HG02938 (cell line): ENCODE data around the gene PLCB1.
A peak's percentile ranks its signal among the peaks of the same experiment; 100 is the strongest.

ENCODE experiments used
- ATAC-seq: cut with Tn5 transposase; IDR thresholded peaks from one replicate; pipeline ENCODE4 v1.9.1; 2021; ENCODE audit warnings: mild to moderate bottlenecking, moderate library complexity; ENCODE audit not compliant: unreplicated experiment

Gene PLCB1

GRCh38 chr20:8292793-8293192, 160.7 kb downstream of the PLCB1 start:
- ATAC-seq: no peak

- ATAC-seq: no peak
Observed at GRCh38 chr20:8293750-8294149, 161.7 kb downstream of the PLCB1 start.

DNA sequence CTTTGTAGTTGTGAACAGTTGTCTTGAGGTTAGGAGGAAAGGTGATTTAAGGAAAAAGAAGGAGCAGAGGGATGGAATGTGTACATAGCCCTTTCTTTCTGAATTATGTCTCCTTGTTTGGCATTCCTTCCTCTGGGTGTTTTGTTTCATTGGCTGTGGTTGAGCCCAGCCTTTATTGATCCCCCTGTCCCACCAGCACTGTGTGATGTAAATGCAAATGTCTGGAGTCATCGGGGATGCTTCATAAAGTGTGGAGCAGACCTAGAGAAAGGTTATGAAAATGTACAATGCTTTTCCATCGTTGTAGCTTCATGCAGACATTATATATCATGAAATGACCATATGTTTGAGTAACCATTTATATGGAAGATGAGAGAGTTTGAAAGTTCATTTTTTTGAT, 164.5 kb downstream of the PLCB1 start:
- ATAC-seq: no peak

DNA sequence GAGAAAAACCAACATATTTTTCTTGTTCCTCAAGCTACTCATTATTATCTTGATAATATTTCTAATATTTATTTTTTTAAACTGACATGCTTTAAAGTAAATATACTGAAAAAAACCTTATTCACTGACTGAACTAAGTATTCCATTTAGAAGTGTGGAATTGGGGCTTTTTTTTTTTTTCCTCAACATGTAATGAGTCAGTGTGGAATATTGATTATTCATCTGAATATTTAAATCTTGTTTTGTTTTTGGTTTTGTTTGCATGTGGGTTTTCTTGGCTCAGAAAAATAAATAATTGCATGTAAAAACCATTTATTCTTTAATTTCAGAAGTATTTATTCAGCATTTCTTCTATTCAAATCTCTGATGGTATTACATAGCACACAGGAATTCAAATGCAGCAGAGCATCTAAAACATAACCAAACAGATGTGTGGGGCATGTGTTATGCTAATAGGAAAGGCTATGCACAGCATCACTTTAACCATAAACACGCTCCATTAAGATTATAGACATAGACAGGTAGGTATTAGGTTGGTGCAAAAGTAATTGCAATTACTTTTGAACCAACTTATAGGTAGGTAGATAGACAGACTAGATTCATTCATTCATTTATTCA, 166.5 kb downstream of the PLCB1 start:
- no peak for ATAC-seq

- ATAC-seq: no peak
Observed at GRCh38 chr20:8299921-8300320, 167.9 kb downstream of the PLCB1 start.

GRCh38 chr20:8301655-8302054, 169.6 kb downstream of the PLCB1 start:
- ATAC-seq: no peak

GRCh38 chr20:8303651-8304050, 171.6 kb downstream of the PLCB1 start:
- ATAC-seq: no peak

- no peak for ATAC-seq
Observed at GRCh38 chr20:8304124-8304816, 172.2 kb downstream of the PLCB1 start.

GRCh38 chr20:8305449-8305978, 173.4 kb downstream of the PLCB1 start:
- ATAC-seq: peak; percentile 95

DNA sequence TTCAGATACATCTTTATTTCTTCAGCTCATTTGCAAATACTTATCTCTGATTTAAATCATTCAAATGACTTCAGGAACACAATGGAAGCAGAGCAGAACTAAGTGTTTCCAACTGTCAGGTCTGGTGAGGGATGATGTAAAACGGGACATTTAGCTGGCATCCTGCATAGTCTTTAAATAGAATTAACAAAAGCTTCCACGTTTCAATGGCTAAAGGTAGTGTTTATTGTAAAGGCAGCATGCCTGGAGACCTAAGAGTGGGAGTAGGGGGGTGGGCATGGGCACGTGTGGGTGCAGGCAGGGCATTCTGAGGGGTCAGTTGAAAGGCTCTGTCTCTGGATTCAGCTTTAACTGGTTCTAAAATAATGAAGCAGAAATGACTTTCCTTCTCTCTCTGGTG, 174.9 kb downstream of the PLCB1 start:
- ATAC-seq: no peak

GRCh38 chr20:8309634-8310033, 177.6 kb downstream of the PLCB1 start:
- no peak for ATAC-seq

DNA sequence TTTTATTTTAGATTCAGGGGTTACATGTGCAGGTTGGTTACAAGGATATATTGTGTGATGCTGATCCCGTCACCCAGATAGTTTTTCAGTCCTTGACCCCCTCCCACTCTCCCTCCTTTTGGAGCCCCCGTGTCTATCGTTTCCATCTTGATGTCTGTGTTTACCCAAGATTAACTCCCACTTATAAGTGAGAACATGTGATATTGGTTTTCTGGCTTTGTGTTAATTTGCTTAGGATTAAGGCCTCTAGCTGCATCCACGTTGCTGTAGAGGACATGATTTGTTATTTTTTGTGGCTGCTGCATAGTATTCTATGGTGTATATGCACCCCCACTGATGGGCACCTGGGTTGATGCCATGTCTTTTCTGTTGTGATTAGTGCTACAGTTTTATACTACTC, 178.6 kb downstream of the PLCB1 start:
- ATAC-seq: no peak

DNA sequence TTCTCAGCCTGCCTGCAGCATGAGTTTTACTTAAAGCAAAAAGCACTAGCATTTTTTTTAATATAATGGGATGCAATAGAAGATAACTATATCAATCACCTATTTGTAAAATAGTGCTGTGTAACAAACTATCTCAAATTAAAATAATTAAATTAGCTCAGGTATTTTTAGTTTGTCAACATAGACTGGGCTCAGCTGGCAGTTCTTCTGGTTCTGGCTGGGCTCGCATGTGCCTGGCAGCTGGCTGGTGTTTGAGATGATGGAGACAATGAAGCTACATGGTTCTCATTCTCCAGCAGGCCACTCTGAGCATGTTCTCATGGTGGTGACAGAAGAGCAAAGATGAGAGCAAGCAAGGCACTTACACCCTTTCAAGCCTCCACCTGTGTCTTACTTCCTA, 181.0 kb downstream of the PLCB1 start:
- no peak for ATAC-seq

GRCh38 chr20:8315639-8316573, 183.8 kb downstream of the PLCB1 start:
- no peak for ATAC-seq

DNA sequence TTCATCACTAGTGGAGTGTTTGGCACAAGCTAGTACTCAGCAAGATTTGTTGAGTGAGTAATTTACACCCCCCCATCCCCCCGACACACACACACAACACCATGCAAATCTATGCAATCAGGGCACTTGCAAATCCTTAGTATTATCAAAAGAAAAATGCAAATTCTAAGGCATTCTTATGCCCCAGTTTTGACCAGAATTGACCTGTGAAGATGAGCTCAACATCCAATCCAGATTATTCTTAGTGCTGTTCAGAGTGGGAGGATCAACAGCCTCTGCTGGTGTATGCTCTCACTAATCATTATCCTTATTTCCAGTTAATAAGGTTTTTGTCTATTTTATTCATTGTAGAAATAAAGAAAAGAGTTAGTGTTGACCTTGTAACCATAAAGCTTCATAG, 185.4 kb downstream of the PLCB1 start:
- no peak for ATAC-seq

DNA sequence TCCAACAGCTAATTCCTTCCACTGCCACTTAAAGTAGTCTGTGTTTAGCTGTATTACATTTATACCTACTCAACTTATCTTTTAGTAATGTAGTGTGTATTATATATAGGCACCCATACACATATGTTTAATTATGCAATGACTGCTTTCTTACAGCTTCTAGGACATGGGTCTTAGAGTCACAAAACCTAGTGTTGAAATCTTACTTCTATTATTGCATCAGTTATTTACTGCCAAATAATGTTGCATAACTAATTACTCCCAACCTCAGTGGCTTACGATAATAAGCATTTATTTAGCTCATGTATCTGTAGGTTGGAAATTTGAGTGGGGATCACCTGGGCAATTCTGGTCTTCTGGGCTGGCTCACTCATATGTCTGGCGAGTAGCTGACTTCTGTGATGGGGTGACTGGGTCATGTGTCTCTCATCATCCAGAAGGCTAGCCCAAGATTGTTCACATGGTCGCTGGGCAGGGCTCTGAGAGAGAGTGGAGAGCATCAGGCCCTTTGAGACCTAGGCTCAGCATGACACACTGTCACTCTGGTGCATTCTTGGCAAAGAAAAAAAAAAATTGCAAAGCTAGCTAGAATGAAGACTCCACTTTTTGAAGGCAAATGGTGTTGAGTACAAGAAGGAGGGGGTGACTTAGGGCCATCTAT, 187.0 kb downstream of the PLCB1 start:
- no peak for ATAC-seq

DNA sequence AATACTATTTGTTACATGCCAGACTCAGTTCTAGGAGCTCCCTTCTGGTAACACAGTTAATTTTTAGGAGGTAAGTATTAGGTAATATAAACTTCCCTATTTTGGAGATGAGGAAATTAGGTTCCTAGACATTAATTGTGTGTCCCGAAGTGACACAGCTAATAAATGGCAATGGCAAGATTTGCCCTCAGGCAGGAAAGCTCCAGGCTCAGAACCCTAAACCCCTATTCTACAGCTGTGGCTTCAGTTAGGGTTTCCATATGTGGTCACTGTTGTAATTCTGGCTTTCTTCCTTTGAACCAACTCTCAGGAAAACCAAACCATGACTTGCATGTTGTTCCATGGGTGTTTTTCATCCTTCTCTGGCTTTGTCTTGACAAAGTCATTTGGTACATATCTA, 188.2 kb downstream of the PLCB1 start:
- ATAC-seq: no peak

- ATAC-seq: no peak
Observed at GRCh38 chr20:8321001-8321400, 188.9 kb downstream of the PLCB1 start.

DNA sequence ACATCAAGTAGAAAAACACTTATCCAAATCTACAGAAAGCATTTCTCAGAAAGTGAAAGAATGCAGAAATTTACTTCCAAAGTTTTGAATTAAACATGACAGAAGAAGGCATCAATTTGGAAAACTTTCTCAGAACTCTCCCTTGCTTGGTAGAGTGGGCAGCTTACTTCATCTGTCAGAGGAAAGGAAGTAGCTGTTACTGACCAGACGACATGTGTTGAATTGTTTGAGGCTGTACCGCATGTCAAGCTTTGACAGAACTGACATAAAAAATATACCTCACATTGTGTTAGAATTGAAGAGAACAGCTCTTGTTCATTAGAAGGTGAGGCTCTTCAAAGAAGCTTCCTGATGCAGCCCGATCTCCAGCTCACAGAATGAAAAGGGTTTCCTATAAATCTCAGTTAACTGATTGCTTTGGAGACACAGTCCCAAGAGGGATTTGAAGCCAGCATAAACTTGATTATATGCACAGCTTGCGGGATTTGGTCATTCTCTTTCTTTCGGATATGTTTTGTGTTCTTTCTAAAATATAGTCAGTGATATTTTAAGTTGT, 190.7 kb downstream of the PLCB1 start:
- ATAC-seq: no peak

DNA sequence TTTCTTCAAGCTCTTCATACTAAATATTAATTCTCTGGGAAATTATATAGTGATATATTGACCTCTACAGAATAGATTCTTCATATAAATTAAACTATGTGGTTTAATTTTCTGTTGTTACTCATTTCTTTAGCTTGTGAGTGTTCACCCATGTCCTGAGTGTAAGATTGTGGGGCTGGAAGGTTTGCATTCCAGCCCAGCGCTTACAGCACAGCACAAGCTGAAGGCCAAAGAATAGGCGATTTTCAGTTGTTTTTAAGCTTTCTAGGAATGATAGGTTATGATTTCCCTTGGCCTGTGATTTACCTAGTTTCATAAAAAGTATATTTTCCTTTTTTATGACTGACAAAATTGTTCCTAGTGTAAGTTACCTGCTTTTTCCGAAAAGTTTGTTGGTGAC, 194.1 kb downstream of the PLCB1 start:
- ATAC-seq: no peak

GRCh38 chr20:8326899-8327298, 194.8 kb downstream of the PLCB1 start:
- ATAC-seq: no peak
